Ishikawa (cell line): ENCODE measurements around the gene SRPK2.

Experiments used
- CREB1 ChIP-seq: IDR thresholded peaks from 2 replicates; pipeline ENCODE4 v1.6.1; 2012; ENCODE audit warnings: low read depth
- EGR1 ChIP-seq: IDR thresholded peaks from 2 replicates; pipeline ENCODE4 v1.6.1; 2012
- FOXM1 ChIP-seq: IDR thresholded peaks from 2 replicates; pipeline ENCODE4 v1.6.1; 2012; ENCODE audit warnings: low read depth, borderline replicate concordance
- REST ChIP-seq: IDR thresholded peaks from 2 replicates; pipeline ENCODE4 v1.6.1; 2012; ENCODE audit warnings: low read depth, mild to moderate bottlenecking
- TF ChIP-seq, protein P1 (sequence below): IDR thresholded peaks from 2 replicates; pipeline ENCODE4 v1.6.1; 2012

GRCh38 chr7:105094966-105095365 lies 293.8 kb downstream of the SRPK2 start:
- TF ChIP-seq REST (no peak), CREB1 (no peak), EGR1 (no peak), FOXM1 (no peak)
- TF ChIP-seq, protein P1, sequence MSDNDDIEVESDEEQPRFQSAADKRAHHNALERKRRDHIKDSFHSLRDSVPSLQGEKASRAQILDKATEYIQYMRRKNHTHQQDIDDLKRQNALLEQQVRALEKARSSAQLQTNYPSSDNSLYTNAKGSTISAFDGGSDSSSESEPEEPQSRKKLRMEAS = no peak
